Measurements from ENCODE around the gene GABARAPL1.

Gene GABARAPL1

GRCh38 chr12:10179776-10180181, 32.9 kb upstream of the GABARAPL1 start:
- no peaks in the 10 kb centered on the region for H3K79me2 ChIP-seq (ENCODE audit: insufficient read depth, low read length)
- H3K27me3 ChIP-seq (ENCODE audit: insufficient read depth, low read length, poor library complexity, severe bottlenecking) = no peaks in the 10 kb centered on the region
- H3K9me3 ChIP-seq (ENCODE audit: insufficient read depth, low read depth, low read length) = no peaks in the 10 kb centered on the region
- H3K4me1 ChIP-seq (ENCODE audit: insufficient read depth, low read length, poor library complexity, severe bottlenecking) = no peaks in the 10 kb centered on the region
- H3K36me3 ChIP-seq (ENCODE audit: insufficient read depth, low read length) = no peaks in the 10 kb centered on the region
- no peak overlapping the region for H3K4me3 ChIP-seq (ENCODE audit: low read length, poor library complexity, severe bottlenecking)
- H2AFZ ChIP-seq (ENCODE audit: low read length) = no peak overlapping the region
- H4K20me1 ChIP-seq (ENCODE audit: insufficient read depth, low read length, poor library complexity, severe bottlenecking) = no peaks in the 10 kb centered on the region
- H3K4me2 ChIP-seq (ENCODE audit: low read depth, low read length, poor library complexity, severe bottlenecking) = no peak overlapping the region
- H3F3A ChIP-seq (ENCODE audit: low read depth) = no peaks in the 10 kb centered on the region
- H3K9me2 ChIP-seq (replicated peaks; ENCODE audit: low read depth, low read length) = no peaks in the 10 kb centered on the region
- H3K9ac ChIP-seq (ENCODE audit: low read depth, low read length, poor library complexity, severe bottlenecking) = no peak overlapping the region
- TF ChIP-seq EZH2phosphoT487 (IDR thresholded peaks at IDR 0.05; ENCODE audit: borderline replicate concordance) (no peak), CTCF (conservative IDR thresholded peaks at IDR 0.05; ENCODE audit: low read length) (no peak)

- Histone ChIP-seq H3K9me3 (ENCODE audit: insufficient read depth, low read depth, low read length) (no peaks in the 10 kb centered on the region), H3K4me1 (ENCODE audit: insufficient read depth, low read length, poor library complexity, severe bottlenecking) (no peaks in the 10 kb centered on the region), H3K79me2 (ENCODE audit: insufficient read depth, low read length) (no peaks in the 10 kb centered on the region), H3K9me2 (replicated peaks; ENCODE audit: low read depth, low read length) (no peaks in the 10 kb centered on the region), H3K27me3 (ENCODE audit: insufficient read depth, low read length, poor library complexity, severe bottlenecking) (no peaks in the 10 kb centered on the region), H3F3A (ENCODE audit: low read depth) (no peaks in the 10 kb centered on the region), H2AFZ (ENCODE audit: low read length) (no peak overlapping the region), H3K36me3 (ENCODE audit: insufficient read depth, low read length) (no peaks in the 10 kb centered on the region), H3K9ac (ENCODE audit: low read depth, low read length, poor library complexity, severe bottlenecking) (no peak overlapping the region), H4K20me1 (ENCODE audit: insufficient read depth, low read length, poor library complexity, severe bottlenecking) (no peaks in the 10 kb centered on the region), H3K4me3 (ENCODE audit: low read length, poor library complexity, severe bottlenecking) (no peak overlapping the region), H3K4me2 (ENCODE audit: low read depth, low read length, poor library complexity, severe bottlenecking) (no peak overlapping the region)
- TF ChIP-seq EZH2phosphoT487 (IDR thresholded peaks at IDR 0.05; ENCODE audit: borderline replicate concordance) (no peak), CTCF (conservative IDR thresholded peaks at IDR 0.05; ENCODE audit: low read length) (no peak)
Observed at GRCh38 chr12:10182354-10183049, 30.2 kb upstream of the GABARAPL1 start.

GRCh38 chr12:10184261-10184843, 28.3 kb upstream of the GABARAPL1 start:
- Histone ChIP-seq H4K20me1 (ENCODE audit: insufficient read depth, low read length, poor library complexity, severe bottlenecking) (no peaks in the 10 kb centered on the region), H3K9ac (ENCODE audit: low read depth, low read length, poor library complexity, severe bottlenecking) (no peak overlapping the region), H3K36me3 (ENCODE audit: insufficient read depth, low read length) (no peaks in the 10 kb centered on the region), H3K4me2 (ENCODE audit: low read depth, low read length, poor library complexity, severe bottlenecking) (no peak overlapping the region), H3K79me2 (ENCODE audit: insufficient read depth, low read length) (no peaks in the 10 kb centered on the region), H3K9me3 (ENCODE audit: insufficient read depth, low read depth, low read length) (no peaks in the 10 kb centered on the region), H3K9me2 (replicated peaks; ENCODE audit: low read depth, low read length) (no peaks in the 10 kb centered on the region), H2AFZ (ENCODE audit: low read length) (no peak overlapping the region), H3K27me3 (ENCODE audit: insufficient read depth, low read length, poor library complexity, severe bottlenecking) (no peaks in the 10 kb centered on the region), H3F3A (ENCODE audit: low read depth) (no peaks in the 10 kb centered on the region), H3K4me1 (ENCODE audit: insufficient read depth, low read length, poor library complexity, severe bottlenecking) (no peaks in the 10 kb centered on the region), H3K4me3 (ENCODE audit: low read length, poor library complexity, severe bottlenecking) (no peak overlapping the region)
- no peak for TF ChIP-seq CTCF (conservative IDR thresholded peaks at IDR 0.05; ENCODE audit: low read length)

Data from Loucy (cell line).